Transverse colon (tissue), 4 donors: ENCODE measurements around the gene DIO3. TPM values are rescaled to one million over a fixed set of nuclear protein-coding genes. Genes with fewer than 3 reads are reported as not detected.

Source experiments
- DNase-seq: peaks from one replicate; pipeline ENCODE4 v3.0.0-alpha.2; 2019
- H3K27ac ChIP-seq, 4 donors: fragments of 200-600 bp; sonication (generic); 2 replicates each; pipeline ENCODE4 v1.5.1; 2016 to 2018; ENCODE audit warnings: inconsistent platforms in 4 of 4
- H3K27me3 ChIP-seq: fragments of 200-600 bp; sonication (generic); 2 replicates; pipeline ENCODE4 v1.5.1; 2017; ENCODE audit warnings: inconsistent platforms
- H3K36me3 ChIP-seq, 4 donors: fragments of 200-600 bp; sonication (generic); 2 replicates each; pipeline ENCODE4 v1.5.1; 2017 to 2019; ENCODE audit warnings: inconsistent platforms in 4 of 4
- H3K4me1 ChIP-seq, 4 donors: fragments of 200-600 bp; sonication (generic); 2 replicates each; pipeline ENCODE4 v1.5.1; 2017 to 2020; ENCODE audit warnings: inconsistent platforms in 4 of 4
- H3K4me3 ChIP-seq, 4 donors: fragments of 200-600 bp; sonication (generic); 1 replicate in 1 of 4; 2 replicates in 3 of 4; pipeline versions ENCODE4 v1.5.1 to v1.6.1; 2017 to 2019; ENCODE audit warnings: inconsistent platforms in 4 of 4
- H3K9me3 ChIP-seq, 2 donors: fragments of 200-600 bp; sonication (generic); 2 replicates each; pipeline ENCODE4 v1.5.1; 2017 to 2019; ENCODE audit warnings: inconsistent platforms in 2 of 2
- EP300 ChIP-seq: sonication (generic); formaldehyde crosslinking; IDR thresholded peaks from one replicate; pipeline ENCODE4 v1.6.1; 2017; ENCODE audit warnings: antibody characterized with exemption, low read depth
- POLR2A ChIP-seq: fragments of 450-650 bp; IDR thresholded peaks from one replicate; pipeline ENCODE4 v1.6.1; 2016; ENCODE audit warnings: antibody characterized with exemption, mild to moderate bottlenecking, moderate library complexity
- POLR2AphosphoS5 ChIP-seq, 3 donors: sonication (generic); formaldehyde crosslinking; IDR thresholded peaks; one replicate each; pipeline ENCODE4 v1.6.1; 2016; ENCODE audit warnings: antibody characterized with exemption in 3 of 3
- WGBS, 2 donors: methylation state at CpG; one replicate each; pipeline ENCODE4 v1.1.5; 2018; ENCODE audit warnings: low coverage in 1 of 2; 5-methylcytosine and 5-hydroxymethylcytosine counted together
- in situ Hi-C, 4 donors: fragments of 200-750 bp; cut with MboI; loops; one replicate each; pipeline versions ENCODE4 v1.15.0 to v1.15.1; 2017; ENCODE audit warnings: low sequenced_read_pairs in 3 of 4, low pct_ligation_motif_present in 1 of 4, low pct_unique_long_range_greater_than_20kb in 1 of 4
- intact Hi-C: fragments of 100-400 bp; cut with DNase I; formaldehyde crosslinking; loops from one replicate; pipeline ENCODE4 v1.15.1; 2023; ENCODE audit warnings: low total_unique reads
- total RNA-seq, 4 donors: library from RNA; depleted of rRNA; stranded (reverse); fragments of >200 nt; gene quantifications; one replicate each; pipeline ENCODE4 v1.1.0, GENCODE V29; 2016
- TF ChIP-seq, protein P1 (sequence below), 5 experiments: fragments of 200-600 bp in 3 of 5; fragments of 450-650 bp in 2 of 5; sonication (generic) in 3 of 5; IDR thresholded peaks; 1 replicate in 2 of 5; 2 replicates in 3 of 5; pipeline ENCODE4 v1.5.1; 2016 to 2017; ENCODE audit warnings: antibody characterized with exemption in 5 of 5, inconsistent platforms in 3 of 5, mild to moderate bottlenecking in 2 of 5, moderate library complexity in 1 of 5

DIO3 gene
- total RNA-seq, 4 donors from 2014 or later, result 1.2 to 2.9 (median 1.4) TPM; not detected in 1

DNA sequence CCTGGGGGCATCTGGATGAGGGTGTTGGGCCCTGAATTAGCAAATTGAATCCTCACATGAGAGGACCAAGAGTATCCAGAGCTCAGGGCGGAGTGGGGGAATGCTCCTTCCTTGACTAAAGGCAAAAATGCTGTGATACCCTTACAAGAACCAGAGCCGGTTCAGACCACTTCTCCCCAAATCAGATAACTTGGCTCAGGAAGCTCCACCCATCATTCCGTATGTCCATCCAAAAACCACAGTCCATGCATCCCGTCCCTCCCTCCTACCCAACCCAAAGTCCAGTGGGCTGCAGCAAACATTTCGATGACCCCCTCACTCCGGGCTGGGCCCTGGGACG, 22.4 kb downstream of the DIO3 start:
- intact Hi-C loops (no loop called here), in situ Hi-C loops (no loop called here)
- Histone ChIP-seq H3K27ac (no peak overlapping the region), H3K9me3 (no peaks in the 10 kb centered on the region), H3K36me3 (no peaks in the 10 kb centered on the region), H3K4me1 (no peaks in the 10 kb centered on the region), H3K27me3 (no peaks in the 10 kb centered on the region), H3K4me3 (no peak overlapping the region)
- no peak for DNase-seq
- TF ChIP-seq EP300 (no peak), POLR2AphosphoS5 (IDR thresholded peaks at IDR 0.05) (no peak), POLR2A (no peak)
- TF ChIP-seq, protein P1, sequence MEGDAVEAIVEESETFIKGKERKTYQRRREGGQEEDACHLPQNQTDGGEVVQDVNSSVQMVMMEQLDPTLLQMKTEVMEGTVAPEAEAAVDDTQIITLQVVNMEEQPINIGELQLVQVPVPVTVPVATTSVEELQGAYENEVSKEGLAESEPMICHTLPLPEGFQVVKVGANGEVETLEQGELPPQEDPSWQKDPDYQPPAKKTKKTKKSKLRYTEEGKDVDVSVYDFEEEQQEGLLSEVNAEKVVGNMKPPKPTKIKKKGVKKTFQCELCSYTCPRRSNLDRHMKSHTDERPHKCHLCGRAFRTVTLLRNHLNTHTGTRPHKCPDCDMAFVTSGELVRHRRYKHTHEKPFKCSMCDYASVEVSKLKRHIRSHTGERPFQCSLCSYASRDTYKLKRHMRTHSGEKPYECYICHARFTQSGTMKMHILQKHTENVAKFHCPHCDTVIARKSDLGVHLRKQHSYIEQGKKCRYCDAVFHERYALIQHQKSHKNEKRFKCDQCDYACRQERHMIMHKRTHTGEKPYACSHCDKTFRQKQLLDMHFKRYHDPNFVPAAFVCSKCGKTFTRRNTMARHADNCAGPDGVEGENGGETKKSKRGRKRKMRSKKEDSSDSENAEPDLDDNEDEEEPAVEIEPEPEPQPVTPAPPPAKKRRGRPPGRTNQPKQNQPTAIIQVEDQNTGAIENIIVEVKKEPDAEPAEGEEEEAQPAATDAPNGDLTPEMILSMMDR (IDR thresholded peaks at IDR 0.05), result no peak
- WGBS, 2 donors, result 68% methylated on average over 7 of the region's 7 CpGs; no CpG with 5 or more reads in 1 of the 2 donors

DNA sequence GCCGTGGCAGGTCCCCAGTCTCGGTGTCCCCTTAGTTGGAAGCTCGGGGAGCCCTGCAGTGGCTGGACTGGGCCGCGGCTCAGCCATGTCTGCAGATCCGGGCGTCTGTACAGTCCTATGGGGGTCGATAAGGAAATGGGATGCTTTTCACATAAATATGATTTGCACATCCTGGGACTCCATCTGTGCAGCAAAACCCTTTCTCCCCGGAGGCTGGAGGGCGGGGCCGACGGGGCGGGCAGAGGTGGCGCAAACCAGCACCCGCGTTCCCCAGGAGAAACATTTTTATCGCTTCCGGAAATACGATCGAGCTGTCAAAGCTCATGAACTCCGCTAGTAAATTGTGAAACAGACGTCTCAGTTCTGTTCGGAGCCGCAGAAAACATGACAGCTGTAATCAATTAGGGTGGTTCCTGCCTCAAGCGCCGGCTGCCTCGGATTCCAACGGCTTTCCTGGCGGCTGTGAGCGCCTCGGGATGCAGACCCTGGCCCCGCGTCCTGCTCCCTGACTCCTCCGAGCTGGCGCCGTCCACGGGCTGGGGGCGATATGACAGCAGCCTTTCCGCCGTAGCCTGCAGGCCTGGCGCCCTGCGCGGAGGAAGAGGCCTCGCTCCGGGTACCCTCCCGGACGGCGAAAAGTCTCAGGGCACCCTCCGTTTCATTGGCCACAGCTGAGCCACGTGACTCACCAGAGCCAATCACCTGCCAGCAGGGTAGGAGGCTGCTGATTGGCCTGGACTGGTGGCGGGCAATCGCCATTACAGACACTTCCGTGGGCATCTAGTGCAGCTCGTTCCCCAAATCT, 23.0 kb downstream of the DIO3 start:
- no peak for DNase-seq
- no peak overlapping the region for H3K27ac ChIP-seq
- peak overlapping the region in 1 of 4 donors; percentile 20 for H3K4me3 ChIP-seq
- H3K4me1 ChIP-seq, result no peaks in the 10 kb centered on the region
- TF ChIP-seq POLR2A (no peak), POLR2AphosphoS5 (IDR thresholded peaks at IDR 0.05) (no peak), EP300 (no peak)
- TF ChIP-seq, protein P1 (IDR thresholded peaks at IDR 0.05), result no peak
- intact Hi-C loops, result no loop called here
- H3K27me3 ChIP-seq, result no peaks in the 10 kb centered on the region
- WGBS, 2 donors, result 62 to 83% methylated on average over 7 to 54 of the region's 54 CpGs
- H3K9me3 ChIP-seq, result no peaks in the 10 kb centered on the region
- in situ Hi-C loops, result no loop called here
- no peaks in the 10 kb centered on the region for H3K36me3 ChIP-seq

GRCh38 chr14:101585211-101585610, 23.9 kb downstream of the DIO3 start:
- intact Hi-C loops (no loop called here), in situ Hi-C loops (no loop called here)
- no peaks in the 10 kb centered on the region for H3K9me3 ChIP-seq
- H3K27ac ChIP-seq, result no peak overlapping the region
- DNase-seq, result no peak
- H3K27me3 ChIP-seq, result no peaks in the 10 kb centered on the region
- 87 to 92% methylated on average over 4 to 6 of the region's 6 CpGs for WGBS, 2 donors
- no peak overlapping the region for H3K4me3 ChIP-seq
- TF ChIP-seq POLR2A (no peak), POLR2AphosphoS5 (IDR thresholded peaks at IDR 0.05) (no peak), EP300 (no peak)
- TF ChIP-seq, protein P1 (IDR thresholded peaks at IDR 0.05), result no peak
- no peaks in the 10 kb centered on the region for H3K4me1 ChIP-seq
- H3K36me3 ChIP-seq, result no peaks in the 10 kb centered on the region

DNA sequence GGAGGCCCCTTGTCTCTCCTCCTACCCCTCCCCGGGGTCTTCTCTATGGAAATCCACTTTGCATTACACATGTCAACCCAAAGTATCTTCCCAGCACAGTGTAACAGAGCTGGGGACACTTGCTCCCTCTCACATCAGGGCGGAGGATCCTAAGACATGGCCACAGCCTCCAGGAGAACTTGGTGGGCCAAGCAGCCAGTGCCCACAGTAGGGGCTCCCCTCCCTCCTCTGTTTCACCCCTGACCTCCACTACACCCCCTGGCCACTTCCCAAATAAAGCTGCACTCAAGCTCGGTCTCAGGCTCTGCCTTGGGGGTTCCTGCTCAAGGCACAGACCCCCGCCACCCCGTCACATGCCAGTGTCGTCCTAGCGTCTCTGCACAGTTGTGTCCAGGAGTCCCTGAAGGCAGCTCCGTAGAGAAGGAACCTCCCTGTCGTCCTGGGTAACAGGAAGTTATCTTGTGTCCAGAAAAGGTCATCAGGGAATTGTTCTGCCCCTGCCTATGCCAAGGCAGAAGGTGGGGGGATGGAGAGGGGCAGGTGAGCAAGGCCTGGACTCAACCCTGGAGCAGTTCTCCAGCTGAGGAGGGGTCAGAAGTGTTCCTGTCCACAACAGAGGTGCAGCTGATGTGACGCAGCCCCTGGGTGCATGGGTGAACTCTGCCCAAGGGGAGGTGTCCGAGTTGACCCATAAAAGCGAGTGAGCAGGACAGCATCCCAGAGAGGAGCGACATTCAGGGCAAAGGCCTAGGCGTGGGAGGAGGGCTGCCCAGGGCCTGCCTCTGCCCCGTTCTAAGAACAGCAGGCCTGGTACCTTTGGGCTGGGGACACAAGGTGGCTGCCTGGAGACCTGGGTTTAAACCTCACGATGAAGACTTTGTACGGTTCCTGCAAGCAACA, 25.5 kb downstream of the DIO3 start:
- Histone ChIP-seq H3K9me3 (no peaks in the 10 kb centered on the region), H3K4me3 (no peak overlapping the region), H3K27me3 (no peaks in the 10 kb centered on the region), H3K27ac (no peak overlapping the region), H3K36me3 (no peaks in the 10 kb centered on the region), H3K4me1 (no peaks in the 10 kb centered on the region)
- 76 to 89% methylated on average over 5 to 17 of the region's 17 CpGs for WGBS, 2 donors
- in situ Hi-C loops (no loop called here), intact Hi-C loops (no loop called here)
- no peak for DNase-seq
- TF ChIP-seq, protein P1 (IDR thresholded peaks at IDR 0.05), result no peak
- TF ChIP-seq EP300, result no peak
- no peak for TF ChIP-seq POLR2A
- no peak for TF ChIP-seq POLR2AphosphoS5 (IDR thresholded peaks at IDR 0.05)
